Measurements from ENCODE around the gene C3orf70.

DNA sequence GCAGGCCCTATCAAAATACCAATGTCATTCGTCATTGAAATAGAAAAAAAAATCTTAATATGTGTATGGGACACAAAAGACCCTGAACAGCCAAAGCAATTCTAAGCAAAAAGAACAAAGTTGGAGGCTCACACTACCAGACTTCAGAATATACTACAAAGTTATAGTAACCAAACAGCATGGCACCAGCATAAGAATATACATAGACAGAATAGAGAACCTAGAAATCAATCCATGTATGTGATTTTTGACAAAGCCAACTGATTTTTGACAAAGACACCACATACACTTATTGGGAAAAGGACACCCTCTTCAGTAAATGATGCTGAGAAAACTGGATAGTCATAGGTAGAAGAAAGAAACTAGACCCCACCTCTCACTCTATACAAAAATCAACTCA, 95.0 kb downstream of the C3orf70 start:
- no peak for TF ChIP-seq POLR2A (IDR thresholded peaks at IDR 0.05; ENCODE audit: low read depth, low read length)
- TF ChIP-seq TAF1 (IDR thresholded peaks at IDR 0.05; ENCODE audit: low read depth, low read length): no peak
